MM.1S (cell line): ENCODE data around the gene AGTR1.

Experiments used
- EZH2 ChIP-seq: fragments of 300-600 bp; sonication (generic); optimal IDR thresholded peaks from 2 replicates; pipeline ENCODE3; 2017; ENCODE audit warnings: low read depth, mild to moderate bottlenecking, antibody characterized with exemption, low read length, mixed read lengths
- TF ChIP-seq, protein P1 (sequence below): fragments of 300-600 bp; sonication (generic); IDR thresholded peaks from 2 replicates; pipeline ENCODE4 v1.5.1; 2016; ENCODE audit warnings: antibody characterized with exemption, low read length, mixed read lengths

DNA sequence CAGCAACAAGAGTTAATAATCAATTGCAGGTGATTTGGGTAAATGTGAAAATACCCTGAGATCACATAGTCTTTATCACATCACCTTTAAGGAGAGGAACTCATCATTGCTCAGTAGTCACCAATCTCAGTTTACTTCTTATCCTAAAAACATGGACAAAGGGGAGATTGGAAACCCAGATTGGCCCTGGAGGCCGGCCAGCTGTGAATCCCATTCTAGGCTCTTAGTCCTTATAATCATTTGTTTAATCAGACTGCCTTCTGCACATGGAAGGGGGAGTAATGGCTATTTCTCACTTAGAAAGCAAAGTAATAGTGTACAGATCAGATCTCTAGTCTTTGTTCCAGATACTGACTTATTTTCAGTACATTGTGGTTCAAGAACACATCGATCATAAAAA is 92.7 kb downstream of the AGTR1 start:
- no peak for TF ChIP-seq EZH2
- TF ChIP-seq, protein P1, sequence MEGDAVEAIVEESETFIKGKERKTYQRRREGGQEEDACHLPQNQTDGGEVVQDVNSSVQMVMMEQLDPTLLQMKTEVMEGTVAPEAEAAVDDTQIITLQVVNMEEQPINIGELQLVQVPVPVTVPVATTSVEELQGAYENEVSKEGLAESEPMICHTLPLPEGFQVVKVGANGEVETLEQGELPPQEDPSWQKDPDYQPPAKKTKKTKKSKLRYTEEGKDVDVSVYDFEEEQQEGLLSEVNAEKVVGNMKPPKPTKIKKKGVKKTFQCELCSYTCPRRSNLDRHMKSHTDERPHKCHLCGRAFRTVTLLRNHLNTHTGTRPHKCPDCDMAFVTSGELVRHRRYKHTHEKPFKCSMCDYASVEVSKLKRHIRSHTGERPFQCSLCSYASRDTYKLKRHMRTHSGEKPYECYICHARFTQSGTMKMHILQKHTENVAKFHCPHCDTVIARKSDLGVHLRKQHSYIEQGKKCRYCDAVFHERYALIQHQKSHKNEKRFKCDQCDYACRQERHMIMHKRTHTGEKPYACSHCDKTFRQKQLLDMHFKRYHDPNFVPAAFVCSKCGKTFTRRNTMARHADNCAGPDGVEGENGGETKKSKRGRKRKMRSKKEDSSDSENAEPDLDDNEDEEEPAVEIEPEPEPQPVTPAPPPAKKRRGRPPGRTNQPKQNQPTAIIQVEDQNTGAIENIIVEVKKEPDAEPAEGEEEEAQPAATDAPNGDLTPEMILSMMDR, result no peak
